ENCODE results near the gene KCNN4. TPM values are rescaled to one million over a fixed set of nuclear protein-coding genes. Genes with fewer than 3 reads are reported as not detected.
A peak's percentile ranks its signal among the peaks of the same experiment; 100 is the strongest.

The KCNN4 gene
- total RNA-seq, 2 experiments from 2014 or later: 31.3 to 40.0 TPM

DNA sequence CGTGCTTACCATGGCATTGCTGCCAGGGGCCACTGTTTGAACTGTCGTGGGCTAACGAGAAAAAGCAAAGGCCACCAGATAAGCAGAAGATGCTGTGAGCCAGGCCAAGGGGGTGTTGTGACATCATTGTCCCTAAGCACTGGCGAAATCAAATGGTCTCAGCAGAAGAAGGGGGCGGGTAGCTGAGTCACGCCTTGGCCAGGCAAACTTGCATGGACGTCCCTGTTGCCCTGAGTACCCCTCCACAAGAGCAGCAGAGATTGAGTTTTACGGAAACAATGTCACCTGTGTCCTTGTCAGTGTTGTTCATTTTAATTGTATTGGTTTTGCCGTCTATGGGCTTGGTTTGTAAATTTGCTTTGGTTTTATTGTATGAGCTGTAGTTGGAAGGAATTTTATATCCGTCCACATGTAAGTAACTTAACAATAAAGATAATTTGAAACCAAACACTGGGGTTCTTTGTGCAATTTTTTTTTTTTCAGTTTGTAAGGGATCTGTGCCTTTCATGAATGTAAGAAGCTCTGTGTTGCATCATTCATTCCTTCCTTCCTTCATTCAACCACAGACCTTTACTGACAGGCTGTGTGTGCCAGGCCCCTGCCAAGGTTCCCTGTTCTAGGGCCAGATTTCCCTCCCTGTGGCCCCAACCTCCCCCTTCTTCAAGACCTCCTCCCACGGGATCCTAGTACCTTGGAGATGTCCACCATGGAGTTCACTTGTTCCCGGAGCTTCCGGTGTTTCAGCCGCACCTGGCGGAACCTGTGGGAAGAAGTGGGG, 12.3 kb downstream of the KCNN4 start:
- no peak for DNase-seq (ENCODE audit: low spot score)
- Histone ChIP-seq H2AFZ (ENCODE audit: low read length) (no peak overlapping the region), H3K4me2 (ENCODE audit: low read length) (no peak overlapping the region), H3K9me2 (ENCODE audit: insufficient read depth, low read length) (no peaks in the 10 kb centered on the region), H3K27ac (ENCODE audit: low read depth, low read length, poor library complexity, severe bottlenecking) (peak overlapping the region; percentile 96), H3K4me1 (ENCODE audit: insufficient read depth, low read length, poor library complexity, severe bottlenecking) (peaks cover 54% of the 10 kb centered on the region), H3K79me2 (ENCODE audit: insufficient read depth, low read depth, low read length) (no peaks in the 10 kb centered on the region), H3K4me3 (ENCODE audit: low read depth, low read length, poor library complexity, severe bottlenecking) (no peak overlapping the region), H3K36me3 (ENCODE audit: insufficient read depth, low read length) (peaks cover 87% of the 10 kb centered on the region), H3K9me3 (ENCODE audit: low read length) (no peaks in the 10 kb centered on the region), H4K20me1 (ENCODE audit: insufficient read depth, low read length) (no peaks in the 10 kb centered on the region)
- no peak for TF ChIP-seq EZH2phosphoT487 (IDR thresholded peaks at IDR 0.05; ENCODE audit: borderline replicate concordance, low read depth, low read length)
- TF ChIP-seq, protein P1, sequence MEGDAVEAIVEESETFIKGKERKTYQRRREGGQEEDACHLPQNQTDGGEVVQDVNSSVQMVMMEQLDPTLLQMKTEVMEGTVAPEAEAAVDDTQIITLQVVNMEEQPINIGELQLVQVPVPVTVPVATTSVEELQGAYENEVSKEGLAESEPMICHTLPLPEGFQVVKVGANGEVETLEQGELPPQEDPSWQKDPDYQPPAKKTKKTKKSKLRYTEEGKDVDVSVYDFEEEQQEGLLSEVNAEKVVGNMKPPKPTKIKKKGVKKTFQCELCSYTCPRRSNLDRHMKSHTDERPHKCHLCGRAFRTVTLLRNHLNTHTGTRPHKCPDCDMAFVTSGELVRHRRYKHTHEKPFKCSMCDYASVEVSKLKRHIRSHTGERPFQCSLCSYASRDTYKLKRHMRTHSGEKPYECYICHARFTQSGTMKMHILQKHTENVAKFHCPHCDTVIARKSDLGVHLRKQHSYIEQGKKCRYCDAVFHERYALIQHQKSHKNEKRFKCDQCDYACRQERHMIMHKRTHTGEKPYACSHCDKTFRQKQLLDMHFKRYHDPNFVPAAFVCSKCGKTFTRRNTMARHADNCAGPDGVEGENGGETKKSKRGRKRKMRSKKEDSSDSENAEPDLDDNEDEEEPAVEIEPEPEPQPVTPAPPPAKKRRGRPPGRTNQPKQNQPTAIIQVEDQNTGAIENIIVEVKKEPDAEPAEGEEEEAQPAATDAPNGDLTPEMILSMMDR (conservative IDR thresholded peaks at IDR 0.05; ENCODE audit: low read length): no peak
- ChIA-PET CTCF (ENCODE audit: unreplicated experiment) (interaction anchor here (0.7 kb wide), 1 partner anchor 8 kb away, joined by 3 read pairs; no protein-coding TSS in a partner anchor), POLR2A (interaction anchor here (1.1 to 6.7 kb wide), 2 partner anchors 8 to 10 kb away, joined by 3 to 49 read pairs; partner anchors contain the start of gene KCNN4)
- intact Hi-C loops (cut with micrococcal nuclease; ENCODE audit: unreplicated experiment): no loop called here
- BruUV-seq (replicated peaks): no TSS peak

DNA sequence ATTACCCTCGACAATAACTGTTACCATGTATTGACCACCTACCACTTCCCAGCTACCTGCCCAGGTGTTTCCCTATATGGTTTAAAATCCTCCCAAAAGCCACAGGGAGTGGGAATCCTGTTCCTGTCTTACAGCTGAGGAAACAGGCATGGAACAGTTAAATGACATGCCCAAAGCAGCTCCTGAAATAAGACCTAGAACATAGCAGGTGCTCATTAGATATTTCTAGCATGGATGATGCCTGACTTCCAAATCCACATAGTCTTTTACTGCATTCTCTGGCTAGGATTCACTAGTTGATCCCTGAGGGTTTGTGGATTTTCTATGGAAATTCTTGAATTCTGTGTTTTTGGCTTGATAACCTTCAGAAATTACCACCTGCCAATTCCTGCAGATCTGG, 13.0 kb downstream of the KCNN4 start:
- H3K36me3 ChIP-seq (ENCODE audit: insufficient read depth, low read length): peaks cover 81% of the 10 kb centered on the region
- peaks cover 53% of the 10 kb centered on the region for H3K4me1 ChIP-seq (ENCODE audit: insufficient read depth, low read length, poor library complexity, severe bottlenecking)
- no peak overlapping the region for H3K4me3 ChIP-seq (ENCODE audit: low read depth, low read length, poor library complexity, severe bottlenecking)
- no TSS peak for BruUV-seq (replicated peaks)
- peak overlapping the region; percentile 96 for H3K27ac ChIP-seq (ENCODE audit: low read depth, low read length, poor library complexity, severe bottlenecking)
- H4K20me1 ChIP-seq (ENCODE audit: insufficient read depth, low read length): no peaks in the 10 kb centered on the region
- H2AFZ ChIP-seq (ENCODE audit: low read length): no peak overlapping the region
- H3K4me2 ChIP-seq (ENCODE audit: low read length): no peak overlapping the region
- DNase-seq (ENCODE audit: low spot score): no peak
- ChIA-PET POLR2A (interaction anchor here (6.7 kb wide), 1 partner anchor 11 kb away, joined by 49 read pairs; the partner anchor contains the start of gene KCNN4), CTCF (ENCODE audit: unreplicated experiment) (no interaction called here)
- intact Hi-C loops (cut with micrococcal nuclease; ENCODE audit: unreplicated experiment): no loop called here
- H3K9me3 ChIP-seq (ENCODE audit: low read length): no peaks in the 10 kb centered on the region
- H3K79me2 ChIP-seq (ENCODE audit: insufficient read depth, low read depth, low read length): no peaks in the 10 kb centered on the region
- TF ChIP-seq, protein P1 (conservative IDR thresholded peaks at IDR 0.05; ENCODE audit: low read length): no peak
- TF ChIP-seq EZH2phosphoT487 (IDR thresholded peaks at IDR 0.05; ENCODE audit: borderline replicate concordance, low read depth, low read length): no peak
- H3K9me2 ChIP-seq (ENCODE audit: insufficient read depth, low read length): no peaks in the 10 kb centered on the region

DNA sequence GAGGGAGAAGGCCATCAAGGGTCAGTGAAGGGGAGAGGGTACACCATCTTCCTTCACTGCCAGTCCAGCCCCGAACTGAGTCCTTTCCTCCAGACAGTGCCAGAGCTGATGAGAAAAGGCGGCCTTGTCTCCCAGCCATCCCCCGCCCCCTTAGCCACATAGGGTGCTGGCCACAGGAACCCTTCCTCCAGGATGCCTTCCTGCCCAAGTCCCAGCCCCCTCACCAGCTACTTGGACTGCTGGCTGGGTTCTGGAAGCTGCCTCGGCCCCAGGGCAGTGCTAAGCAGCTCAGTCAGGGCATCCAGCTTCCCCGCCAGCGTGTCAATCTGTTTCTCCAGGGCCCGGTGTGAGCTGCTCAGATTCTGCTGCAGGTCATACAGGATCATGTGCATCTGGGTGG, 13.5 kb downstream of the KCNN4 start:
- Histone ChIP-seq H4K20me1 (ENCODE audit: insufficient read depth, low read length) (no peaks in the 10 kb centered on the region), H3K36me3 (ENCODE audit: insufficient read depth, low read length) (peaks cover 76% of the 10 kb centered on the region), H3K27ac (ENCODE audit: low read depth, low read length, poor library complexity, severe bottlenecking) (peak overlapping the region; percentile 96), H2AFZ (ENCODE audit: low read length) (no peak overlapping the region), H3K9me2 (ENCODE audit: insufficient read depth, low read length) (no peaks in the 10 kb centered on the region), H3K9me3 (ENCODE audit: low read length) (no peaks in the 10 kb centered on the region), H3K4me3 (ENCODE audit: low read depth, low read length, poor library complexity, severe bottlenecking) (no peak overlapping the region), H3K4me1 (ENCODE audit: insufficient read depth, low read length, poor library complexity, severe bottlenecking) (peaks cover 54% of the 10 kb centered on the region), H3K4me2 (ENCODE audit: low read length) (peak overlapping the region; percentile 81; the same call in 1 of the 2 replicates), H3K79me2 (ENCODE audit: insufficient read depth, low read depth, low read length) (no peaks in the 10 kb centered on the region)
- TF ChIP-seq EZH2phosphoT487 (IDR thresholded peaks at IDR 0.05; ENCODE audit: borderline replicate concordance, low read depth, low read length): no peak
- TF ChIP-seq, protein P1 (conservative IDR thresholded peaks at IDR 0.05; ENCODE audit: low read length): no peak
- intact Hi-C loops (cut with micrococcal nuclease; ENCODE audit: unreplicated experiment): no loop called here
- ChIA-PET POLR2A (interaction anchor here (0.7 to 6.7 kb wide), 2 partner anchors 11 to 12 kb away, joined by 4 to 49 read pairs; partner anchors contain the start of genes KCNN4 and SMG9), CTCF (ENCODE audit: unreplicated experiment) (no interaction called here)
- BruUV-seq (replicated peaks): no TSS peak
- no peak for DNase-seq (ENCODE audit: low spot score)
